Posterior vena cava (tissue), 2 donors: Measurements from ENCODE around the gene CABP2. TPM values are rescaled to one million over a fixed set of nuclear protein-coding genes. Genes with fewer than 3 reads are reported as not detected.
"Not testable (repeated sequence)": the region's sequence is repeated elsewhere in the genome, so short reads cannot be mapped to it uniquely, and the experiment has no call there.

Source experiments
- DNase-seq: peaks from one replicate; pipeline ENCODE4 v3.0.0-alpha.2; 2020; ENCODE audit warnings: low spot score
- intact Hi-C, 2 donors: fragments of 100-400 bp; cut with DNase I; formaldehyde crosslinking; loops; one replicate each; pipeline versions ENCODE4 v1.14.1 to v1.14.2; 2022 to 2023
- long read RNA-seq, 2 donors: library from polyadenylated mRNA; unstranded; transcript quantifications; one replicate each; pipeline ENCODE4 v2.0.0, GENCODE V29; 2020 to 2021
- total RNA-seq, 2 donors: library from RNA; stranded (reverse); fragmentation: NEBNext Ultra II Directional; extraction: Animal tissue kit (Norgen Biotek cat#: 25700); gene quantifications; one replicate each; pipeline ENCODE4 v1.2.1, GENCODE V29; 2021
- donor health status: DM: yes; HTN: yes; CAD: no.
- donor health status: DM: yes; HTN: yes; CAD: no.

CABP2 gene
- total RNA-seq = not detected
- long read RNA-seq, donor 1 = 0 reads
- long read RNA-seq, donor 2 = 0 reads

DNA sequence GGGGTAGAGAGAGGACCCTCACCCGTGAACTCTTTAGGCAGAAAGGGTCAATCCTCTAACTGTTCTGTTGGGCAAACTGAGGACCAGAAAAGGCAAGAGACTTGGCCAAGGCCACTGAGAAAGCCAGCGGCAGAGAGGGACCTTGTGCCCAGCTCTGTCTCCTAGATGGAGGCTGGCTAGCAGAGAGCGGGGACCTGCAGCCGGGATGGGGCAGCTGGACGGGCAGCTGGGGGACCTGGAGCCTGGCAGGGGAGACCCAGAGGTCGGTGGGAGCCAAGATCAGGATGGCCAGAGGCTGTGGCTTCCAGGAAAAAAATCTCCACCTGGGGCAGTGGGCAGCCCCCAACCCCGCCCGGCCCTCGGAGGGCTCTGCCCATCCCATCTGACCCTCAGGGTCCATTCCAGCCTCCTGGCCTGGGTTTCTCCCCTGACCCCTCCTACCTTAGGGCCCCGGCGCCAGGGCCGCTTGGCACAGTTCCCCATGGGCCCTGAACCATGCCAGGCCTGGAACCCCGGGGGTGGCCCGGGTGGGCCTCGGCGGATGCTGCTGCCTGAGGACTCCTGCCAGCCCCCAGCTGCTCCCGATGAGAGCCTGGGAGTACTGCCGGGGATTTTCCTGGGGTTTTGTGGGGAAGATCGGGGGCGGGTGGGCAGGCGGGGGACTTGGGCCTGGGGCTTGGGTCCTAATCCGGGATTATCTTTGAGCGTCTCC, at the start of gene CABP2:
CABP2 (minus strand) TSS at position 603 of the 712 bp plus-strand sequence; CDS start at position 483, 120 bp downstream.
- intact Hi-C loops = no loop called here
- DNase-seq = no peak

- DNase-seq = no peak
- intact Hi-C loops = no loop called here
These were observed 49.6 kb upstream of the CABP2 start for GRCh38 chr11:67572747-67573419.

- no peak for DNase-seq
- intact Hi-C loops = no loop called here
These were observed 49.1 kb upstream of the CABP2 start for GRCh38 chr11:67572305-67572704.

DNA sequence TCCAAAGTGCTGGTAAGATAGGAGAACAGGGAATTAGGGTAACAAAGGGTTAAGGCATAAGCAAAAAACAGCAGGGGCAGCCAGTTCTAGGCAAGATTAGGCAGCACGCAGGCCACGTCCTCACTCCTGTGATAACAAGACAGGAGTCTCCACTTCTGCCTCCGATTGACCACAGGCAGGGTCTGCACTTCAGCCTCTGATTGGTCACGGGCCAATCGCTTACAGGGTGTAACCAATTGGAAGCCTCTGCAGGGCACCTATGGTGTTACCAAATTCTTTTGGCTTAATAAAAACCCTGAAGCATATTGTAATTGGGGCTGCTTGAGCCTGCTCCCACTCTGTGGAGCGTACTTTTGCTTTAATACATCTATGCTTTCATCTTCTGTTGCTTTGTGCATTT, 48.2 kb upstream of the CABP2 start:
- intact Hi-C loops = no loop called here
- no peak for DNase-seq

GRCh38 chr11:67564230-67564629, 41.0 kb upstream of the CABP2 start:
- no peak for DNase-seq
- intact Hi-C loops = no loop called here

- peak; percentile 83 for DNase-seq
- intact Hi-C loops = not testable (repeated sequence)
These were observed 40.5 kb upstream of the CABP2 start for GRCh38 chr11:67563705-67564114.

DNA sequence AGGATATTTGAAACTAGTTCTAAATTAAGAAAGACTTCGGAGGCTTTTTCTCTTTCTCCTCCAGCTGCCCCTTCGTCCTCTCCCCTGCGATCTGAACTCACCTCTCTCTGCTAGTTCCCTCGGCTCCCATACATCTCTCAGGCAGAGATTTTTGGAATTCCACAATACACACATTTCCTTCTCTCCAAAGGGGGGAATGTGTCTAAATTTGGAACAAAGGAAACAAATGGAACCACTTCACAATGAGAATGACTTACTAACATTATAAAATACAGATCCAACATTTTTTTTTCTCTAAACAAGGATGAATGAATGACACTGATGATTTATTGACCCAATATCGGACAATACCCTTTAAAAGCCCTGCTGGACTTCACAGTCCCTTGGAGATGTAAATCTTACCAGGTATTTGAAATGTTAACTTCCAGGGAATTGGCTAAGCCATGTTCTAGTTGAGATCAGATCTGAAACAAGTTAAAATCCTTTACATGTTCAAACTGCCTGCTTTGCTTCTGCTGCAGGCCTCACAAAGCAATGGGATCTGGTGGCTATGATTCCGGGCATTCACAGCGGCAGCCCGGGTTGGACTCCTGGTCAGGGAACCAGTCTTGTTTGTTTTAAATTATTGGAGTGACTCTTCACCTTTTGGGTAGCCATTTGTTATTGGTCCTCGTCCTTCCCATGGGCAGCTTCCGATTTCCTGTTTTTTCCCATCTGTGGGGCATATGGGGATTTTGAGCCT, 39.9 kb upstream of the CABP2 start:
- DNase-seq = no peak
- intact Hi-C loops = no loop called here

DNA sequence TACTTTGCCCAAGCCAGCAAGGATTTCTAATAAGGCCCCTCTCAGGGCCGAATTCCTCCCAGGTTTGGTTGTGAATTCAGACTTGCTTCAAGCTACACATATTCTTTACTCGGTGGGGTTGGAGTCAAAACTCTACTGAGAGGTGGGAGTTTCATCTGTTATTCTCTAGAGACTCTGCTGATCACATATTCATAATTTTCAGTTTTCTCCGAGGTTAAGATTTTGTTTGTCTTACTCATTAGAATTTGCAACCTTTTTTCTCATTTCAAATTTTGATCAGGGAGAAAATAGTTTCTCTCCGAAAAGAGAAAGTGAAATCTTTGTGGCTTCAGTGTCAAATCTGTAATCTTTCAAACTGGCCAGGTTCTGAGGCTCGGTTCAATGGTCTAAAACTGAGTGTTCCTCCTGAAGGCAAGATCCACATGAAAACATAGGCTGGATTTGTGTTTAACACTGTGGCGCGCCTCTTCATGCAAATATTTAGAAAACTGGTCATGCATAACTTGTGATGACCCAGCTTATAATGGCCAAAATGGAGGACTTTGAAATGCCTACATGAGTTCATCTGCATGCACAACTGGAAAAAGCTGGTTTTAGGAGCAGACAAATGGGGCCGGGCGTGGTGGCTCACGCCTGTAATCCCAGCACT, 38.8 kb upstream of the CABP2 start:
- intact Hi-C loops = no loop called here

GRCh38 chr11:67558084-67558772, 35.0 kb upstream of the CABP2 start:
- intact Hi-C loops = no loop called here
- no peak for DNase-seq

More for the DNA sequence above, 38.8 kb upstream of the CABP2 start:
- DNase-seq = no peak

DNA sequence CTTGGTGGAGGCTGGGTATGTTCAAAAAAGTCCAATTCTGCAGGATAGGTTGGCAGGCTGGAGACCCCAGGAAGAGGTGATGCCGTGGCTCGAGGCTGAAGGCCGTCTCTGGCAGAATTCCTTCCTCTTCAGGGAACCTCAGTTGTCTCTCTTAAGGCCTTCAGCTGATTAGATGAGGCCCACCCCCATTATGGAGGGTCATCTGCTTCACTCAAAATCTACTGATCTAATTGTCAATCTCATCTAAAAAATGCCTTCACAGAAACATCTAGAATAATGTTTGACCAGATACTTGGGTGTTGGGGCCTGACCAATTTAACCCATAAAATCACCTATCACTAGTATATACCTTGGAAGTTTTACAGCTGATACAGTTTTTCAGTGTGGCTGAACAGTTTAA, 33.0 kb upstream of the CABP2 start:
- intact Hi-C loops = no loop called here
- DNase-seq = no peak

- intact Hi-C loops = not testable (repeated sequence)
These were observed 28.5 kb upstream of the CABP2 start for GRCh38 chr11:67551697-67552096.

DNA sequence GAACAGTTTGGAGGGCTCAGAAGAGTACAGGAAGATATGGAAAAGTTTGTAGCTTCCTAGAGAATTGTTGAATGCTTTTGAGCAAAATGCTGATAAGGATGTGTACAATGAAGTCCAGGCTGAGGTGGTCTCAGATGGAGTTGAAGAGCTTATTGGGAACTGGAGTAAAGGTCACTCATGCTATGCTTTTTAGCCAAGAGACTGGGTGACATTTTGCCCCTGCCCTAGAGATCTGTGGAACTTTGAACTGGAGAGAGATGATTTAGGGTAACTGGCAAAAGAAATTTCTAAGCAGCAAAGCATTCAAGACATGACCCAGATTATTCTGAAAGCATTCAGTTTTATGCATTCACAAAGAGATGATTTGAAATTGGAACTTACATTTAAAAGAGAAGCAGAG, 27.9 kb upstream of the CABP2 start:
- intact Hi-C loops = no loop called here
- no peak for DNase-seq

More at GRCh38 chr11:67551697-67552096, 28.5 kb upstream of the CABP2 start:
- DNase-seq = not testable (repeated sequence)

GRCh38 chr11:67548555-67549110, 25.4 kb upstream of the CABP2 start:
- intact Hi-C loops = no loop called here
- DNase-seq = no peak

DNA sequence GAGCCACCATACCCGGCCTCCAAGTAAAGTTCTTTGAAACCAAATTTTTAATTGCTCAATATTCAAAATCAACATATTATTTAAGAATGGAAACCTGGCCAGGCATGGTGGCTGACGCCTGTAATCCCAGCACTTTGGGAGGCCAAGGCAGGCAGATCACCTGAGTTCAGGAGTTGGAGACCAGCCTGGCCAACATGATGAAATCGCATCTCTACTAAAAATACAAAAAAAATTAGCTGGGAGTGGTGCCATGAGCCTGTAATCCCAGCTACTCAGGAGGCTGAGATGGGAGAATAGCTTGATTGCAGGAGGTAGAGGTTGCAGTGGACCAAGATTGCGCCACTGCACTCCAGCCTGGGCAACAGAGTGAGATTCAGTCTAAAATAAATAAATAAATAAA, 24.9 kb upstream of the CABP2 start:
- DNase-seq, intact Hi-C loops: not testable (repeated sequence)

- intact Hi-C loops = no loop called here
- no peak for DNase-seq
These were observed 22.0 kb upstream of the CABP2 start for GRCh38 chr11:67545280-67545679.

GRCh38 chr11:67544616-67545242, 21.5 kb upstream of the CABP2 start:
- DNase-seq = no peak
- intact Hi-C loops = no loop called here

GRCh38 chr11:67543585-67543984, 20.3 kb upstream of the CABP2 start:
- DNase-seq = no peak
- intact Hi-C loops = no loop called here

DNA sequence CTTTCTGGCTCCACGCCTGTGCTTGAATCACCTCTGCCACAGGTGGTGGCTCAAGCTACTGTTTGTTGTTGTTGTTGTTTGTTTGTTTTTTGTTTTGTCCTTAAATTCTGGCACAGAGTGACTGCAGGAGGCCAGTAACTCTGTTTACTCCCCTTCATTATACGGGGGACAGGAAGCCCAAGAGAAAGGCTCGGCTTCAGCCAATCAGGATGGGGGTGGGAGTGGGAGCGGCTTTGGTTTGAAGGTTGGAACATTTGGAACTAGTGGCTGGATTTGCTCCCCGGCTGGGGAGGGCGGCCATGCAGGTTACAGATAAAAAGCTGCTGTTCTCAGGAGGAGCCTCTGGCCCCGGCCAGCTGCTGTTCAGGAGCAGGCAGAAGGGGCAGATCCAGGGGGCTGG, 19.7 kb upstream of the CABP2 start:
- no peak for DNase-seq

More for the DNA sequence above, 19.7 kb upstream of the CABP2 start:
- intact Hi-C loops = loop anchor here in 1 of 2 donors (1.0 kb wide), 1 partner anchor 23 kb away; no protein-coding TSS in a partner anchor
